CD4-positive, alpha-beta T cell treated with Interleukin-1 beta for 1 hour (primary cell): ENCODE measurements around the gene PTGDR.
A peak's percentile ranks its signal among the peaks of the same experiment; 100 is the strongest.

Experiments
- DNase-seq, 2 donors: peaks; one replicate each; pipeline ENCODE4 v3.0.0-alpha.2; 2020 to 2022

Gene PTGDR

DNA sequence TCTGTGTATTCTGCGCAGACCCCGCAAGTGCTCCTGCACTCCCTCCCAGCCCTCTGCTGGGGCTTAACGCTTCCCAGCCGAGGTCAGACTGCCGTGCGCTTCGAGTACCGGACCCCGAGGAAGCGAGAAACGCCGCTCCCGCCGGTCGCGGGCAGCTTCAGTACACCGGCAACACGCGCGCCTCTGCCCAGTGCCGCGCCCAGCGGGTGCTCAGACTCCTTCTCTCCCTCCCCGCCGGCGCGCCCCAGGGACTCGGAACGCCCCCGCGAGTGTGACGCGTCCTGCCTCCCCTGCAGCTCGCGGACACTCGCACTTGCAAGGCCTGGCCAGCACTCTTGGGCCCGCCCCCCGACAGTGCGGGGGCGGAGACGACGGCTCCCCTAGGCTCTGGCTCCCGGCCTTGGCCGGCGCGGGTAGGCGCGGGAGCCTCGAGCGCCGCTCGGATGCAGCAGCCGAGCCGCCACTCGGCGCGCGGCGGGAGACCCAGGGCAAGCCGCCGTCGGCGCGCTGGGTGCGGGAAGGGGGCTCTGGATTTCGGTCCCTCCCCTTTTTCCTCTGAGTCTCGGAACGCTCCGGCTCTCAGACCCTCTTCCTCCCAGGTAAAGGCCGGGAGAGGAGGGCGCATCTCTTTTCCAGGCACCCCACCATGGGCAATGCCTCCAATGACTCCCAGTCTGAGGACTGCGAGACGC, 46.6 kb downstream of the PTGDR start, which contains the start of gene PTGER2:
Gene PTGER2, plus strand, starts transcription at position 410 of the 692 bp plus-strand sequence. Its CDS starts 237 bp downstream, at position 647.
- peak; percentile 87 to 89 for DNase-seq

DNA sequence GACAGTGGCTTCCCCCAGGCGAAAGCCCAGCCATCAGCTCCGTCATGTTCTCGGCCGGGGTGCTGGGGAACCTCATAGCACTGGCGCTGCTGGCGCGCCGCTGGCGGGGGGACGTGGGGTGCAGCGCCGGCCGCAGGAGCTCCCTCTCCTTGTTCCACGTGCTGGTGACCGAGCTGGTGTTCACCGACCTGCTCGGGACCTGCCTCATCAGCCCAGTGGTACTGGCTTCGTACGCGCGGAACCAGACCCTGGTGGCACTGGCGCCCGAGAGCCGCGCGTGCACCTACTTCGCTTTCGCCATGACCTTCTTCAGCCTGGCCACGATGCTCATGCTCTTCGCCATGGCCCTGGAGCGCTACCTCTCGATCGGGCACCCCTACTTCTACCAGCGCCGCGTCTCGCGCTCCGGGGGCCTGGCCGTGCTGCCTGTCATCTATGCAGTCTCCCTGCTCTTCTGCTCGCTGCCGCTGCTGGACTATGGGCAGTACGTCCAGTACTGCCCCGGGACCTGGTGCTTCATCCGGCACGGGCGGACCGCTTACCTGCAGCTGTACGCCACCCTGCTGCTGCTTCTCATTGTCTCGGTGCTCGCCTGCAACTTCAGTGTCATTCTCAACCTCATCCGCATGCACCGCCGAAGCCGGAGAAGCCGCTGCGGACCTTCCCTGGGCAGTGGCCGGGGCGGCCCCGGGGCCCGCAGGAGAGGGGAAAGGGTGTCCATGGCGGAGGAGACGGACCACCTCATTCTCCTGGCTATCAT, 47.3 kb downstream of the PTGDR start:
- peak in 1 of 2 donors; percentile 37 for DNase-seq

DNA sequence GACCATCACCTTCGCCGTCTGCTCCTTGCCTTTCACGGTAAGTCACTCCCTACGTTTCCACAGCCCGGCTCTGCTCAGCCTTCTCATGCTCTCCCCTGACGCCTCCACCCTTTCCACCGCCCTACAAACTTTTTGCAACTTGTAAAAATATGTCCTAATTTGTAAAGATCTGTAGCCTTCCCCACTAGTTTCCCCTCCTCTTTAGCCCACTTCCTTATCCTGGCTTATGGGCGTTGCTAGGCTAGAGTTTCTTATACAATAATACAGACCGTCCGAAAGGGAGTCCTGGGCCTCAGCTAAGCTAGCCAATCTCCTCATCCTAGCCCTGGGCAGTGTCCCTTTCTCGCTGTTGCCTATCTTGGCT, 47.8 kb downstream of the PTGDR start:
- peak; percentile 47 to 56 for DNase-seq

DNA sequence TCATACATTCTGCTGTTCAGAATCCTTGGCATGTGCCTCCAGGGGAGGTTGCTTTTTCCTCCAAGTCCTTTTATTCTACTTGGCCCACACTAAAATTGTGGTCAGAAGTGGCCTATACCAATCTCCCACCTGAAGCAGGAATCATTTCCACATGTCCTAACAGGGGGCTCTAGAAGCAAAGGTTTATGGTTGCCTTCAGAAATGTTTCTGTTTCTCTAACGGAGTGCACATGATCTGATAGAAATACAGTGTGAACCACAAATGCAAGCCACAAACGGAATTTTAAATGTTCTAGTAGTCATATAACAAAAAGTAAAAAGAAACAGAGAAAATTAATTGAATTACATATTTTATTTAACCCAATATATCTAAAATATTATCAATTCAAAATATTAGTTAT, 50.6 kb downstream of the PTGDR start:
- DNase-seq = no peak

DNA sequence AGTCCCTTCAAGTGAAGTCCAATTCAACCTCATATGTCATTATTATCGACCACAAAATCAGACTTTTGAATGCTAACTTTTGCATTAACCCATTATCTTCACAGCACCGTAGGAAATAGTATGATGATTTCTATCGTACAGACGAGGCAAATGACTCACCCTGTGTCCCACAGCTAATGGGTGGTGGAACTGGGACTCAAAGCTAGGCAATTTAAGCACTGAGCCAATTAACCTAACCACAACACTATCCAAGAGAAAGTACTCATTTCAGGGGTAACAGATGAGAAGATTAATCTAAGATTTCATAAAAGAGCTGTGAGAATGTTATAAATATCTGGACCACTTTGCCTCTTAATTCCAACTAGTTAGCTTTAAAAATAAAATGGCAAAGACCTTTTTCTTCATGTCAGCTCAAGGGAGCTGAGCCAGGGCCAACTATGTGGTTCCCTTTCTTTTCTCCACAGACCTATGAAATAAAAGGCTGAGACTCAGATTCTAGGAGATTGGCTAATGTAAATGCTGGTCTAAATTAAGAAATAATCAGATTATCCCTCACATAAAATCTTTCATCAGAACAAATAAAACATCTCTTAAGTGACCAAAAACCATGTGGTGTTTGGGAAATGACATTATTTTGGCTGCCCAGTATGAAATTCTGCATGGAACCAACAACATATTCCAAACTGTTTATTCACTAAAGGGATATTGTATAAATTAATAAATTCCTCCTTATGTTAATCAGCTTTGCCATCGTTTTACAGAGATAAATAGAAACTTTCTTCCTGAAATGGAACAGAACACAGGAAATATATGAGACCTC, 51.5 kb downstream of the PTGDR start:
- no peak for DNase-seq

DNA sequence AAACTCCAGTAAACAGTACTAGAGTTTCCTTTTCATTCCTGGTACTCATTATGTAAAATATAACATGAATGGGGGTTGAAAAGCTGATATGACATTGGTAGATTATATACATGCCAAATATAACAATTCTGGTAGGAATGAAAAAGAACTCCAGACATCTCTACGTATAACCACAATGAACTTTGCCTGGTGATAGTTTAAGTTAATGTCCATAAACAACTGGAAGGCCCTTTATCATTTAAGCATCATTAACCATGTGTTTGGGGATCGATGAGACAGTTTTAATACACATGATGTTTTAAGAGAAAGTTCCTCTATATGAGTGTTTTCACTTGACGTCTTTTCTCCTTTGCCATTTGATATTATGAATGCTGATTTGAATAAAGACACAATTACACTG, 52.4 kb downstream of the PTGDR start:
- DNase-seq = no peak

DNA sequence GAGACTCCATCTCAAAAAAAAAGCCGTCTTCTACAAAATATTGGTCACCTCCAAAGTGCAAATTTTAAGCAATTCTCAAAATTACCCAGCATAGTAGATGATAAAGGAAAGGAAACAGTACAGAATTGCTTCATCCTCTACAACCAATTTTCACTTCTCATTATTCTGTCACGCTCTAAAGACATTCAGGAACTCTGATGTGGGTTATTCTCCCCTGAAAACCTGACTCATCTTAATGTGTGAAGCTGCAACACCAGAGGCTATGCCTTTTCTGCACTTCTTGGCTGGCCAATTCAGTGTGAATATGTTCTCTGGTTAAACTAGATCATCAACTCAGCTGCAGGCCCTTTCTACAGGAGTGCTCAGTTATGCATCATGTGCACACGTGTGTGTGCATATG, 57.6 kb downstream of the PTGDR start:
- DNase-seq = peak; percentile 44 to 49

DNA sequence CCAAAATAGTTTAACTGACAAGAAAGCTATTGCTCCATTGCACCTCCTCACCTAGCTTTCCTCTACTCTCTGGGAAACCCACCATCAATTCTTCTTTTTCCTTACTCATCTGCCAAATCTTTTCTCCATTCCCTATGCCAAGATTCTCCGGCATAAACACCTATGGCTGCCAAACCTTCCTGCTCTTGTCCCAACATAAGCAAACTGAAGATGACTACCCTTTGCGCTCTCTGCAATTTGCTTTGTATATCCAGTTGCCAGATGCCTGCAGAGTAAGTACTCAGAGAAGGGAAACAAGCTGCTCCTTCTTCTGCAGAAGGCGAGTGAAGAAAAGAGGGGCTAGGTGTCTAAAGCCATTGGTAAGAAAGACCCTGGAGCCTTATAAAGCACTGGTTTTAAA, 58.1 kb downstream of the PTGDR start:
- DNase-seq = no peak
